ENCODE measurements around the gene HUNK.
"Not testable (repeated sequence)": the region's sequence is repeated elsewhere in the genome, so short reads cannot be mapped to it uniquely, and the experiment has no call there.

HUNK gene

DNA sequence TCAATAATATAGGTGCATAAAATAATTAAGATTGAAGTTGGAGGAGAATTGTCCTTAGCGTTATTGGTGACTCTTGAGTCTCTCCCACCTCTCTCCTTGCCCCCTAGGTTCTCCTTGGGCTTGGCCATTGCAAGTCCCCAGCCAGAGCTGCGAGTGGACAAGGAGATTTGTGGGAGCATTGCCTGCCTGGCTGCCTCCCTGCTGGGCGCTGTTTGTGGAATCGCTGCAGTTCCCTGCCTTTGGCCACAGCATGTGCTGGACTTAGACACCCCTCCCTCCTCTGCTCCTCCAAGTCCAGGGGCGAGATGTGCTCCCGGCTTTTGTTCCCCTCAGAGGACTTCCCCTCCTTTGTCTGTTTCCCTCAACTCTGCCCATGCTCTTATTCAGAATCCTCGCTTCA lies 21.9 kb upstream of the HUNK start:
- Mint-ChIP-seq H3K27me3 (peaks cover 33% of the 10 kb centered on the region), H3K27ac (ENCODE audit: low read depth) (no peak overlapping the region), H3K9me3 (no peaks in the 10 kb centered on the region), H3K36me3 (ENCODE audit: insufficient read depth) (no peaks in the 10 kb centered on the region), H3K4me1 (no peaks in the 10 kb centered on the region), H3K4me3 (no peak overlapping the region)
- ATAC-seq (replicated peaks; ENCODE audit: extremely low read depth, poor library complexity, severe bottlenecking): no peak
- DNase-seq (ENCODE audit: low spot score in 2 of 2): no peak

DNA sequence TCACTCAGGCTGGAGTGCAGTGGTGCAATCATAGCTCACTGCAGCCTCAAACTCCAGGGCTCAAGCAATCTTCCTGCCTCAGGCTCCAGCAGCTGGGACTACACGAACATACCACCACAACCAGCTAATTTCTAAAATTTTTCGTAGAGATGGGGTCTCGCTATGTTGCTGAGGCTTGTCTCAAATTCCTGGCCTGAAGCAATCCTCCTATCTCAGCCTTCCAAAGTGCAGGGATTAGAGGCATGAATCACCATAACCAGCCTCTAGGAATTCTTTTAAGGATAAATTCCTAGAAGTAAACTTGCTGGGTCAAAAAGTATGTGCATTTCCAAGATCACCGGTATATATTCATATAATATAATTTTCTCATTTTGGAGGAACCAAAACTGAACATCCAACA lies 17.6 kb upstream of the HUNK start:
- H3K27ac Mint-ChIP-seq (ENCODE audit: low read depth): no peak overlapping the region
- DNase-seq (ENCODE audit: low spot score in 2 of 2) (no peak), ATAC-seq (replicated peaks; ENCODE audit: extremely low read depth, poor library complexity, severe bottlenecking) (no peak)
- H3K4me1 Mint-ChIP-seq: no peaks in the 10 kb centered on the region
- H3K9me3 Mint-ChIP-seq: no peaks in the 10 kb centered on the region
- peaks cover 13% of the 10 kb centered on the region for H3K27me3 Mint-ChIP-seq
- H3K36me3 Mint-ChIP-seq (ENCODE audit: insufficient read depth): no peaks in the 10 kb centered on the region
- H3K4me3 Mint-ChIP-seq: no peak overlapping the region

- Mint-ChIP-seq H3K4me1 (no peaks in the 10 kb centered on the region), H3K27me3 (peaks cover 12% of the 10 kb centered on the region), H3K27ac (ENCODE audit: low read depth) (no peak overlapping the region), H3K36me3 (ENCODE audit: insufficient read depth) (no peaks in the 10 kb centered on the region), H3K9me3 (no peaks in the 10 kb centered on the region), H3K4me3 (no peak overlapping the region)
- DNase-seq (ENCODE audit: low spot score in 2 of 2): no peak
- no peak for ATAC-seq (replicated peaks; ENCODE audit: extremely low read depth, poor library complexity, severe bottlenecking)
Measured at GRCh38 chr21:31857096-31857495, 15.7 kb upstream of the HUNK start.

DNA sequence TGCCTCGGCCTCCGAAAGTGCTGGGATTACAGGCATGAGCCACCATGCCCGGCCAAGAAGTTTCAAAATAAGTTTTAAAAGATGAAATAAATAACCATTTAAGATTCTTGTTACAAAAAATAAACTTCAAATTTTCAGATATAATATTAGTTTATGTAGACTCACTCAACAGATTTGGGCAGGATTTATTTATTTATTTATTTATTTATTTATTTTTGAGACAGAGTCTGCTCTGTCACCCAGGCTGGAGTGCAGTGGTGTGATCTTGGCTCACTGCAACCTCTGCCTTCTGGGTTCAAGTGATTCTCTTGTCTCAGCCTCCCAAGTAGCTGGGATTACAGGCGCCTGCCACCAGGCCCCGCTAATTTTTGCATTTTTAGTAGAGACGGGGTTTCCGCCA lies 15.2 kb upstream of the HUNK start:
- peaks cover 12% of the 10 kb centered on the region for H3K27me3 Mint-ChIP-seq
- not testable (repeated sequence) for H3K4me1 Mint-ChIP-seq; ATAC-seq (replicated peaks; ENCODE audit: extremely low read depth, poor library complexity, severe bottlenecking); H3K4me3 Mint-ChIP-seq; DNase-seq (ENCODE audit: low spot score in 2 of 2); H3K9me3 Mint-ChIP-seq; H3K27ac Mint-ChIP-seq (ENCODE audit: low read depth); H3K36me3 Mint-ChIP-seq (ENCODE audit: insufficient read depth)

DNA sequence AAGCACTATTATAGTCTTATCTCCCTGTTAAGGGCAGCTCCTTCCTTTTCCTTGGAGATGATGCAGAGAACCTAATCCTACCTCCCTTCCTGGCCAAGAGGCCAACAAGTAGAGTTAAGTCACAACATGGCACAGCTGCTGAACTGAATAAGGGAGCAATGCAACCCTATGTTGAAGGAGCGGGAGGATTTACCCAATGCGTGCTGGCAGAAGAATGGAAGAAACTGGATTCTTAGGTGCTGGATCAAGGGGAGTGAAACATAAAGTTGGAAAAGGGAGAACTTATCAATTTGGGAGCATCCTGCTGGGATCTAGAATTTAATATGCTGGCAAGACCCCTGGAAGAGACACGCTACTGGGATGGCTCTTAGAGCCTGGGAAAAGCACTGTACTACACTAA lies 12.0 kb upstream of the HUNK start:
- H3K4me3 Mint-ChIP-seq: no peak overlapping the region
- H3K27ac Mint-ChIP-seq (ENCODE audit: low read depth): no peak overlapping the region
- DNase-seq (ENCODE audit: low spot score in 2 of 2): no peak
- H3K27me3 Mint-ChIP-seq: peaks cover 12% of the 10 kb centered on the region
- no peaks in the 10 kb centered on the region for H3K9me3 Mint-ChIP-seq
- no peaks in the 10 kb centered on the region for H3K4me1 Mint-ChIP-seq
- no peak for ATAC-seq (replicated peaks; ENCODE audit: extremely low read depth, poor library complexity, severe bottlenecking)
- H3K36me3 Mint-ChIP-seq (ENCODE audit: insufficient read depth): no peaks in the 10 kb centered on the region

- DNase-seq (ENCODE audit: low spot score in 2 of 2) (no peak), ATAC-seq (replicated peaks; ENCODE audit: extremely low read depth, poor library complexity, severe bottlenecking) (no peak)
- no peak overlapping the region for H3K27ac Mint-ChIP-seq (ENCODE audit: low read depth)
- peaks cover 12% of the 10 kb centered on the region for H3K27me3 Mint-ChIP-seq
- no peaks in the 10 kb centered on the region for H3K36me3 Mint-ChIP-seq (ENCODE audit: insufficient read depth)
- no peak overlapping the region for H3K4me3 Mint-ChIP-seq
- no peaks in the 10 kb centered on the region for H3K9me3 Mint-ChIP-seq
- H3K4me1 Mint-ChIP-seq: no peaks in the 10 kb centered on the region
Measured at GRCh38 chr21:31862078-31862477, 10.7 kb upstream of the HUNK start.

- no peak overlapping the region for H3K27ac Mint-ChIP-seq (ENCODE audit: low read depth)
- no peaks in the 10 kb centered on the region for H3K9me3 Mint-ChIP-seq
- H3K27me3 Mint-ChIP-seq: peaks cover 19% of the 10 kb centered on the region
- no peak overlapping the region for H3K4me3 Mint-ChIP-seq
- no peak for DNase-seq (ENCODE audit: low spot score in 2 of 2)
- no peak for ATAC-seq (replicated peaks; ENCODE audit: extremely low read depth, poor library complexity, severe bottlenecking)
- no peaks in the 10 kb centered on the region for H3K4me1 Mint-ChIP-seq
- no peaks in the 10 kb centered on the region for H3K36me3 Mint-ChIP-seq (ENCODE audit: insufficient read depth)
Measured at GRCh38 chr21:31865429-31865970, 7.3 kb upstream of the HUNK start.

DNA sequence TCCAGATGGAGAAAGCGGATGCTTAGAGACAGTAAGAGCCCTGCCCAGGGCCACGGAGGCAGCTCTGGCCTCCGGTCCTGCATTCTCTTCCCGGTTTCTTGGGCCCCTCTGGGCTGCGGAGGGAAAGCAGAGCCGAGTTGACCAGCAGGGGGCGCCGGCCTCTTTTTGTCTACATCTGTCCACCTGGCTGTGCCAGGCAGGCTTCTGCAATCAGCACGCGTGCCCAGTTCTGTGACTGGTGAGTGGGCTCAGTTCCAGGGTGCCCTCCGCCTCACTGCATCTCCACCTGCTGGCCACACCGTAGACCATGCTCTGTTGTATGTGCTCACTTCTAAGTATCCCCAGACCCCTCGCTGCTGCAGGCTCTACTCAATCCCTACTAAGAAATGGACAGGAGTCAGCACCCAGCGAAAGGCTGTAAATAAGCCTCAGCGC lies 6.7 kb upstream of the HUNK start:
- no peak overlapping the region for H3K27ac Mint-ChIP-seq (ENCODE audit: low read depth)
- no peaks in the 10 kb centered on the region for H3K4me1 Mint-ChIP-seq
- no peaks in the 10 kb centered on the region for H3K36me3 Mint-ChIP-seq (ENCODE audit: insufficient read depth)
- H3K4me3 Mint-ChIP-seq: no peak overlapping the region
- DNase-seq (ENCODE audit: low spot score in 2 of 2): peak; percentile 15 to 42
- H3K9me3 Mint-ChIP-seq: no peaks in the 10 kb centered on the region
- peaks cover 17% of the 10 kb centered on the region for H3K27me3 Mint-ChIP-seq
- ATAC-seq (replicated peaks; ENCODE audit: extremely low read depth, poor library complexity, severe bottlenecking): no peak

DNA sequence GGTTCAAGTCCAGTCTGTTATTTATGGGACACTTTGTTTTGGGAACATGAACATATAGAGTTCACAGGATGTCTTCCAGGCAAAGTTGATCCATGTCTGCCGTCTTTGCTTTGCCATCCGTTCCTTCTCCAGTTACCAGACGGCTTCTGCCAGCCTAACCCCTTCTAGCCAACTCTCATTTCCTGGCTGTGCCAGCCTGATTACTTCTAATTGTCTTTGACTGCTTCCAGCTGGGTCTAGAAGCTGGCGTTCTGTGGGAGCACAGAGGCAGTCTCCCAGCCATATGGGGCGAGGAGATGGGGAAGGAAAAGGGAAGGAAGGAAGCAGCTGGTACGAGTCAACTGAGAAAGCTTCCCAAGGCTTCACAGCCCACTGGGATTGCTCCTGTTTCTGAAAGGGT lies 3.1 kb upstream of the HUNK start:
- H3K36me3 Mint-ChIP-seq (ENCODE audit: insufficient read depth): no peaks in the 10 kb centered on the region
- DNase-seq (ENCODE audit: low spot score in 2 of 2) (no peak), ATAC-seq (replicated peaks; ENCODE audit: extremely low read depth, poor library complexity, severe bottlenecking) (no peak)
- H3K4me1 Mint-ChIP-seq: no peaks in the 10 kb centered on the region
- H3K27me3 Mint-ChIP-seq: peaks cover 35% of the 10 kb centered on the region
- no peak overlapping the region for H3K27ac Mint-ChIP-seq (ENCODE audit: low read depth)
- no peaks in the 10 kb centered on the region for H3K9me3 Mint-ChIP-seq
- no peak overlapping the region for H3K4me3 Mint-ChIP-seq

DNA sequence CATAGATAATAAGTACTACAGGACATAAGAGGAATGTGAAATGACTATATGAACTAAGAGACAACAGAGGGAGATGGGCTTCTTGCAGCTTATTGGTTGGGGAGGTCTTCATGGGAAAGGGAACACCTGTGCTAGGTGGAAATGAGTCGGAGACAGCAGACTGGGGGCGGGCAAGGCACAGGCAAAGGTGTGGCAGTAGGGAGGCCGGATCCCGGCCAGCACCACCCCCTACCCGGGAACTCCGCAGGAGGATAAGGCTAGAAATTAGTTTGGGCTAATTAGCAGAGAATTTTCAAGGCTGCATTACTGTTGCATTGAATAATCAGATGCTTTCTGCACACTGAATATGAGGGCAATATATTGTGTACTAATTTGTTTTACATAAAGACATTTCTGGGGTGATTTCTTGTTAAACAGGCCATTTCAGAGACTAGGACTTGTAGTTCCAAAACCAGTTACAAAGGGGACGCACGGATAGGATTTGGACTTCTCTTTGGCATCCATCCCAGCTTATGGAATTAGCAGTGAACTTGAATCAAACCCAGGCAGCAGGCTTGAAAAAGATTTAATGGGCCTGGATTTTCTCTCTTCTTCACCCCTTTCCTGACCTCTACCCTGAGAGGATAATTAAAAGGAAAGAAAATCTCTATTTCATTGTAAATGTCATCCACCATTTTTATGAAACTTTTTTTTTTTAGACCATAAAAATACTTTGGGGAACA lies 2.2 kb upstream of the HUNK start:
- no peaks in the 10 kb centered on the region for H3K36me3 Mint-ChIP-seq (ENCODE audit: insufficient read depth)
- DNase-seq (ENCODE audit: low spot score in 2 of 2) (no peak), ATAC-seq (replicated peaks; ENCODE audit: extremely low read depth, poor library complexity, severe bottlenecking) (no peak)
- no peaks in the 10 kb centered on the region for H3K4me1 Mint-ChIP-seq
- no peak overlapping the region for H3K4me3 Mint-ChIP-seq
- no peak overlapping the region for H3K27ac Mint-ChIP-seq (ENCODE audit: low read depth)
- H3K27me3 Mint-ChIP-seq: peaks cover 43% of the 10 kb centered on the region
- no peaks in the 10 kb centered on the region for H3K9me3 Mint-ChIP-seq

DNA sequence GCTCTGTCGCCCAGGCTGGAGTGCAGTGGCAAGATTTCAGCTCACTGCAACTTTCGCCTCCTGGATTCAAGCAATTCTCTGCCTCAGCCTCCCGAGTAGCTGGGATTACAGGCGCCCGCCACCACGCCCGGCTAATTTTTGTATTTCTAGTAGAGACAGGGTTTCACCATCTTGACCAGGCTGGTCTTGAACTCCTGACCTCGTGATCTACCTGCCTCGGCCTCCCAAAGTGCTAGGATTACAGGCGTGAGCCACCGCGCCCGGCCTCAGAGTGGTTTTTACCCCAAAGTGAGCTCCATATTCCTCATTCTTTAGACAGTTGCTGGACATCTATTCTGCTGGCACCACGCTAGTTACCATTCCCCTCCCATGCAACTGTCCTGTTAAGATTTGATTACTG lies 1.4 kb upstream of the HUNK start:
- H3K9me3 Mint-ChIP-seq; DNase-seq (ENCODE audit: low spot score in 2 of 2); ATAC-seq (replicated peaks; ENCODE audit: extremely low read depth, poor library complexity, severe bottlenecking); H3K27ac Mint-ChIP-seq (ENCODE audit: low read depth); H3K4me1 Mint-ChIP-seq; H3K4me3 Mint-ChIP-seq; H3K36me3 Mint-ChIP-seq (ENCODE audit: insufficient read depth): not testable (repeated sequence)
- peaks cover 51% of the 10 kb centered on the region for H3K27me3 Mint-ChIP-seq

DNA sequence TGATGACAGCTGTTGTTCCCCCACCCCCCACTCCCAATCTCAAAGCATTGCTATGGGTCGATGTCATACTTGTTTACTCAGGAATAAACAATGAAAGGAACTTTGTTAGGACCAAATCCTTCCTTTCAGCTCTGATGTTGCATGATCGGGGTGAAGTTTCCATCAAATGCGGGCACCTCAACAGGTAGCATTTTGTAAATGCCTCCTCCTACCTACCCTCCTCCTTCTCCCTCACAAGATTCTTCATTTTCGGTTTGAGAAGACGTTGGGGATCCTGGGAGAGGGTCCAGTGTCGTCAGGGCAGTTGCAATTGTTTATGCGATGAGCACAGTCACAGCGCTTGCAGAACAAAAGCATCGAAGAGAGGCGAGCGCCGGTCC lies 758 bp upstream of the HUNK start:
- ATAC-seq (replicated peaks; ENCODE audit: extremely low read depth, poor library complexity, severe bottlenecking) (no peak), DNase-seq (ENCODE audit: low spot score in 2 of 2) (no peak)
- H3K27me3 Mint-ChIP-seq: peaks cover 58% of the 10 kb centered on the region
- H3K27ac Mint-ChIP-seq (ENCODE audit: low read depth): no peak overlapping the region
- H3K4me3 Mint-ChIP-seq: peak overlapping the region; percentile 45
- H3K4me1 Mint-ChIP-seq: no peaks in the 10 kb centered on the region
- H3K36me3 Mint-ChIP-seq (ENCODE audit: insufficient read depth): no peaks in the 10 kb centered on the region
- no peaks in the 10 kb centered on the region for H3K9me3 Mint-ChIP-seq

DNA sequence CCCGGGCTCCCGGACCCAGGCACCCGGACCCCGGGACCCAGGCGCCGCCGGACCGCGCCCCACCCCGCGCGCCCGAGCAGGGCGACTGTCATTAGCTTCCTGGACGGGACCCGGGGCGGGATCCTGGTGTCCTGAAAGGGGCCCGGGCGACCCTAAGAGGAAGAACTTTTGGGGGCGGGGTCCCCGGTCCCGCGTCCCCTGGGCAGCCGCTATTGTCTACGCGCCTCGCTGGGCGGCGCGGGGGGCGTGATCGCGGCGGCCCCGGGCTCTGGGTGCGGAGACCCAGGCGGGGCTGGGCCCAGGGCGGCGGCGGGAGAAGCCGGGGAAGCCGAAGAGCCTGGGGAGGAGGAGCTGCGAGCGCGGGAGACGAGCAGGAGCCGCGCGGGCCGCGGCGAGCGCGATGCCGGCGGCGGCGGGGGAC lies 465 bp downstream of the HUNK start:
- DNase-seq (ENCODE audit: low spot score in 2 of 2): no peak
- no peak overlapping the region for H3K4me3 Mint-ChIP-seq
- no peak overlapping the region for H3K27ac Mint-ChIP-seq (ENCODE audit: low read depth)
- no peaks in the 10 kb centered on the region for H3K9me3 Mint-ChIP-seq
- peaks cover 67% of the 10 kb centered on the region for H3K27me3 Mint-ChIP-seq
- H3K36me3 Mint-ChIP-seq (ENCODE audit: insufficient read depth): no peaks in the 10 kb centered on the region
- no peaks in the 10 kb centered on the region for H3K4me1 Mint-ChIP-seq
- no peak for ATAC-seq (replicated peaks; ENCODE audit: extremely low read depth, poor library complexity, severe bottlenecking)
